CD4-positive, CD25-positive, alpha-beta regulatory T cell (primary cell): ENCODE results near the gene SEMA7A. TPM values are rescaled to one million over a fixed set of nuclear protein-coding genes. Genes with fewer than 3 reads are reported as not detected.
"Not testable (repeated sequence)": the region's sequence is repeated elsewhere in the genome, so short reads cannot be mapped to it uniquely, and the experiment has no call there.

Source experiments
- ATAC-seq, 2 donors: fragments of 150-1000 bp; cut with Tn5 transposase; one replicate each; pipeline ENCODE4 v1.10.0; 2021; ENCODE audit warnings: low read depth in 2 of 2, moderate number of reproducible peaks in 2 of 2, moderate library complexity in 1 of 2
- DNase-seq, 3 donors: peaks; one replicate each; pipeline versions ENCODE4 v3.0.0 to v3.0.0-alpha.2; 2012 to 2022; ENCODE audit warnings: mixed read lengths in 1 of 3
- H3K27ac ChIP-seq: one replicate; pipeline ENCODE4 v1.7.0; 2013; ENCODE audit warnings: mild to moderate bottlenecking, low read length; ENCODE audit not compliant: insufficient read depth, poor library complexity, severe bottlenecking
- H3K27me3 ChIP-seq: one replicate; pipeline ENCODE4 v1.7.0; 2013; ENCODE audit warnings: low read length; ENCODE audit not compliant: control insufficient read depth, insufficient read depth
- H3K36me3 ChIP-seq: one replicate; pipeline ENCODE4 v1.7.0; 2013; ENCODE audit warnings: mild to moderate bottlenecking, low read length, moderate library complexity; ENCODE audit not compliant: control insufficient read depth, insufficient read depth
- H3K4me1 ChIP-seq: 2 replicates; pipeline ENCODE4 v1.7.0; 2013; ENCODE audit warnings: mild to moderate bottlenecking, low read length; ENCODE audit not compliant: insufficient read depth, control insufficient read depth, poor library complexity, severe bottlenecking
- H3K4me3 ChIP-seq: one replicate; pipeline ENCODE4 v1.7.0; 2013; ENCODE audit warnings: low read depth, mild to moderate bottlenecking, low read length, moderate library complexity
- H3K9me3 ChIP-seq, 2 experiments: 1 replicate in 1 of 2; 2 replicates in 1 of 2; pipeline ENCODE4 v1.7.0; 2013; ENCODE audit warnings: low read length in 2 of 2, mild to moderate bottlenecking in 1 of 2, moderate library complexity in 1 of 2; ENCODE audit not compliant: control insufficient read depth in 2 of 2
- H3K27ac Mint-ChIP-seq, 3 donors: one replicate each; pipeline ENCODE4 v1.8.0; 2020 to 2022; ENCODE audit warnings: mild to moderate bottlenecking in 3 of 3, mixed read lengths in 3 of 3, moderate library complexity in 2 of 3
- H3K27me3 Mint-ChIP-seq: one replicate; pipeline ENCODE4 v1.8.0; 2022; ENCODE audit warnings: mild to moderate bottlenecking, mixed read lengths
- H3K36me3 Mint-ChIP-seq: one replicate; pipeline ENCODE4 v1.8.0; 2020; ENCODE audit warnings: mixed read lengths
- H3K4me1 Mint-ChIP-seq, 4 donors: one replicate each; pipeline ENCODE4 v1.8.0; 2020 to 2022; ENCODE audit warnings: mixed read lengths in 4 of 4, mild to moderate bottlenecking in 1 of 4
- H3K4me3 Mint-ChIP-seq, 4 donors: one replicate each; pipeline ENCODE4 v1.8.0; 2020 to 2022; ENCODE audit warnings: mild to moderate bottlenecking in 4 of 4, mixed read lengths in 4 of 4, moderate library complexity in 3 of 4
- H3K9me3 Mint-ChIP-seq, 7 donors: one replicate each; pipeline ENCODE4 v1.8.0; 2020 to 2022; ENCODE audit warnings: mixed read lengths in 7 of 7, mild to moderate bottlenecking in 3 of 7, moderate library complexity in 2 of 7
- polyA plus RNA-seq, 4 donors: library from polyadenylated mRNA; unstranded; fragments of 300-500 nt; fragmentation: Illumina TruSeq; gene quantifications; one replicate each; pipeline ENCODE4 v1.2.3, GENCODE V29; 2021
- total RNA-seq: library from RNA; stranded (reverse); gene quantifications from one replicate; pipeline ENCODE4 v1.2.3, GENCODE V29; 2022

SEMA7A gene
- total and polyA plus RNA-seq, 5 donors from 2014 or later: 0.09 to 5.0 (median 0.25) TPM; not detected in 1

GRCh38 chr15:74391582-74392450, 41.9 kb downstream of the SEMA7A start:
- Histone ChIP-seq H3K9me3 (no peaks in the 10 kb centered on the region), H3K27ac (no peak overlapping the region), H3K4me3 (no peak overlapping the region), H3K27me3 (no peaks in the 10 kb centered on the region), H3K36me3 (no peaks in the 10 kb centered on the region), H3K4me1 (no peaks in the 10 kb centered on the region)
- Mint-ChIP-seq H3K9me3 (no peaks in the 10 kb centered on the region), H3K27ac (peak overlapping the region; percentile 44 to 89 (median 65)), H3K4me3 (no peak overlapping the region), H3K4me1 (peaks cover 0 to 16% (median 2%) of the 10 kb centered on the region in 4 donors), H3K36me3 (no peaks in the 10 kb centered on the region), H3K27me3 (no peaks in the 10 kb centered on the region)
- DNase-seq (no peak), ATAC-seq (no peak)

GRCh38 chr15:74390647-74391288, 43.0 kb downstream of the SEMA7A start:
- Mint-ChIP-seq H3K36me3 (no peaks in the 10 kb centered on the region), H3K4me3 (peak overlapping the region in 1 of 4 donors; percentile 9), H3K27ac (peak overlapping the region in 2 of 3 donors; percentile 32 to 44), H3K27me3 (no peaks in the 10 kb centered on the region), H3K4me1 (peaks cover 0 to 14% (median 2%) of the 10 kb centered on the region in 4 donors), H3K9me3 (no peaks in the 10 kb centered on the region)
- Histone ChIP-seq H3K27me3 (no peaks in the 10 kb centered on the region), H3K4me3 (no peak overlapping the region), H3K4me1 (peaks cover under 1% of the 10 kb centered on the region), H3K9me3 (no peaks in the 10 kb centered on the region), H3K36me3 (no peaks in the 10 kb centered on the region), H3K27ac (no peak overlapping the region)
- ATAC-seq: no peak
- no peak for DNase-seq

DNA sequence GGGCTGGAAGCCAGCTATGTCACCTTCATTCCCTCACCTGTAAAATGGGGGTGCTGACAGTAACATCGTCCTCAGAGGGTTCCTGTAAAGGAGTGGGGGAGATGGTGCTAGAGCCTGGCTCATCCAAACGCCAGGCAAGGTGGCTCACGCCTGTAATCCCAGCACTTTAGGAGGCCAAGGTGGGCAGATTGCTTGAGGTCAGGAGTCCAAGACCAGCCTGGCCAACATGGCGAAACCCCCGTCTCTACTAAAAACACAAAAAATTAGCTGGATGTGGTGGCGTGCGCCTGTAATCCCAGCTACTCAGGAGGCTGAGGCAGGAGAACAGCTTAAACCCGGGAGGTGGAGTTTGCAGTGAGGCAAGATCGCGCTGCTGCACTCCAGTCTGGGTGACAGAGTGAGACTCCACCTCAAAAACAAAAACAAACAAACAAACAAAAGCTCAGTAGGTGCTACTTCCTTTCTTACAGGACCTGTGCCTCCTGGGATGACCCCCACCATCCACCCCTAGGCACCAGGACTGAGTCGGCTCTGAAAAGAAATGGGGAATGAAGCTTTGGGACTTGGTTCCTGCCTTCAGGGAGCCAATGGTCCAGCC, 43.6 kb downstream of the SEMA7A start:
- H3K9me3 ChIP-seq, ATAC-seq, H3K36me3 ChIP-seq, H3K27me3 Mint-ChIP-seq, H3K27ac Mint-ChIP-seq, H3K27me3 ChIP-seq, DNase-seq, H3K4me1 ChIP-seq, H3K27ac ChIP-seq, H3K4me3 ChIP-seq, H3K9me3 Mint-ChIP-seq, H3K36me3 Mint-ChIP-seq, H3K4me3 Mint-ChIP-seq: not testable (repeated sequence)
- H3K4me1 Mint-ChIP-seq: peaks cover 0 to 20% (median 4%) of the 10 kb centered on the region in 4 donors

GRCh38 chr15:74389241-74390048, 44.3 kb downstream of the SEMA7A start:
- H3K4me3 Mint-ChIP-seq: no peak overlapping the region
- H3K9me3 Mint-ChIP-seq: no peaks in the 10 kb centered on the region
- ATAC-seq (no peak), DNase-seq (no peak)
- peaks cover 14% of the 10 kb centered on the region for H3K4me1 ChIP-seq
- no peaks in the 10 kb centered on the region for H3K27me3 ChIP-seq
- no peaks in the 10 kb centered on the region for H3K9me3 ChIP-seq
- H3K4me1 Mint-ChIP-seq: peaks cover 5 to 25% (median 9%) of the 10 kb centered on the region in 4 donors
- H3K36me3 ChIP-seq: no peaks in the 10 kb centered on the region
- H3K27me3 Mint-ChIP-seq: no peaks in the 10 kb centered on the region
- no peak overlapping the region for H3K4me3 ChIP-seq
- H3K27ac ChIP-seq: no peak overlapping the region
- H3K27ac Mint-ChIP-seq: peak overlapping the region in 1 of 3 donors; percentile 46
- H3K36me3 Mint-ChIP-seq: no peaks in the 10 kb centered on the region

DNA sequence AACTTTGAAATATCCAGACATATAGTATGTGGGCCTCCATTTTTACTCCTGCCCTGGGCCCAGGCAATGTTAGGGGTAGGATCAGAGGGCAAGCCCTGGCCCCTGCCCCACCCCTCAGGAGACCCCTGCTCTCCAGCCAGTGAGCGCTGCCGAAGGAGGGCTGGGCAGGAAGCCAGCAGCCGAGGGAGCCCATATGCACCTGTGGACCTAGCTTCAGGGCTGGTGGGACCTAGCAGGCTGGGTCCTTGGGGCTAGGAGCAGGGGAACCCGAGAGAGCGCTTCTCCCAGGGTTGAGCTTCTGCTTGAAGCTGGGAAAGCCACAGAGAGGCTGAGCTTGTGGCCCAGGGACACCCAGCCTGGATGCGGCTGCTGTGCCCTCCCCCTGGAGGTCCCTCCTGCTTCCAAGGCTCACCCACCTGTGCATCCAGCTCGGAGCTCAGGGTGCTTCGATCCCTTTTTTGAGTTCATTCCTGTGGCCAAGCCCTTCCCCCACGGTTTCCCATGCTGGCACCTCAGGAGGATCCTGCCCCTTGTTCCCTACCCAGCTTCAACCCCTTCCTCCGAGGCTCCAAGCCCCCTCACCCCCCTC, 45.3 kb downstream of the SEMA7A start:
- Mint-ChIP-seq H3K4me1 (peaks cover 5 to 34% (median 18%) of the 10 kb centered on the region in 4 donors), H3K36me3 (no peaks in the 10 kb centered on the region), H3K27me3 (no peaks in the 10 kb centered on the region), H3K4me3 (no peak overlapping the region), H3K27ac (no peak overlapping the region), H3K9me3 (no peaks in the 10 kb centered on the region)
- Histone ChIP-seq H3K27me3 (no peaks in the 10 kb centered on the region), H3K36me3 (no peaks in the 10 kb centered on the region), H3K9me3 (no peaks in the 10 kb centered on the region), H3K4me1 (peaks cover 24% of the 10 kb centered on the region), H3K27ac (no peak overlapping the region), H3K4me3 (no peak overlapping the region)
- DNase-seq (no peak), ATAC-seq (no peak)

DNA sequence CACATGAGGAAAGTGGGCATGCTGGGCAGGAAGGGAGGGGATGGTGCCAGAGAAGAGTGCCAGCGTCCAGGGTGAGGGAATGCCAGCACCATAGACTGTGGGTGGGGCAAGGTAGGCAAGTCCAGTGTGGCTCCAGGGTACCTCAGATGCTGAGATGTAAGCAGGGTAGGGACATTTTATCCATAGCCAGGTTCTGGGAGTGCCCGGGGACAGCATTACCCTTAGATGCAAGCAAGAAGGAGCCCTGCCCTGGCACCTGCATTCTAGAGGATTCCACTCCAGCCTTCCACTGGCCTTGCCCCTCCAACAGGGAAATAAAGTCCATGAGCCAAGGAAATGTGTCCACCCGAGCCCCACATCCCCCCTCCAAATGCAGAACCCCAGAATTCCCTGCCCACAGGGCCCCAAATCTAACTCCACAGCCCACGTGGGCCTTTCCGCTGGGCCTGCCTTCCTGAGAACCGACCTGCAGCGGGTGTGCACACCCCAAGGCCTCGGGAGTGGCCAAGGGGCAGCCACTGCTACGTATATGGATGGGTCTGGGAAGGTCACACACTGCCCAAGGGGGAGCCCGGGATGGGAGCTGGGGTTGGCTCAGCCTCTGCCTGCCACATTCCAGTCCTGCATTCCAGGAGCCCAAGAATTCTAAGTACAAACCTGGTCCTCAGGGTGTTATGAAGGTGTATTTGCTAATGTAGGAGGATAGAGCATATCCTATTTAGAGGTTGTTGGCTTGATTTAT, 46.0 kb downstream of the SEMA7A start:
- Histone ChIP-seq H3K4me3 (no peak overlapping the region), H3K27me3 (no peaks in the 10 kb centered on the region), H3K36me3 (no peaks in the 10 kb centered on the region), H3K4me1 (peaks cover 30% of the 10 kb centered on the region), H3K27ac (no peak overlapping the region), H3K9me3 (no peaks in the 10 kb centered on the region)
- no peak for ATAC-seq
- H3K4me3 Mint-ChIP-seq: no peak overlapping the region
- H3K9me3 Mint-ChIP-seq: no peaks in the 10 kb centered on the region
- peaks cover 5 to 40% (median 18%) of the 10 kb centered on the region in 4 donors for H3K4me1 Mint-ChIP-seq
- H3K36me3 Mint-ChIP-seq: no peaks in the 10 kb centered on the region
- no peaks in the 10 kb centered on the region for H3K27me3 Mint-ChIP-seq
- DNase-seq: no peak
- H3K27ac Mint-ChIP-seq: no peak overlapping the region
